CD4-positive, alpha-beta T cell treated with Interleukin-2 at 100 ng/mL for 4 hours (primary cell): ENCODE results near the gene HAL.

Experiments
- DNase-seq: peaks from one replicate; pipeline ENCODE4 v3.0.0-alpha.2; 2020; ENCODE audit warnings: low spot score

Gene HAL

GRCh38 chr12:96007729-96008128 is 11.6 kb upstream of the HAL start:
- no peak for DNase-seq

- no peak for DNase-seq
Observed at GRCh38 chr12:96006727-96007126, 10.6 kb upstream of the HAL start.

GRCh38 chr12:96000858-96001257 is 4.7 kb upstream of the HAL start:
- DNase-seq = no peak

GRCh38 chr12:95999484-95999883 is 3.3 kb upstream of the HAL start:
- no peak for DNase-seq

- DNase-seq = peak; percentile 69
Observed at GRCh38 chr12:95998611-95999286, 2.6 kb upstream of the HAL start.

GRCh38 chr12:95997911-95998510 is 1.9 kb upstream of the HAL start:
- DNase-seq = no peak

GRCh38 chr12:95997276-95997675 is 1.1 kb upstream of the HAL start:
- DNase-seq = no peak

- DNase-seq = no peak
Observed at GRCh38 chr12:95995238-95996031, 709 bp downstream of the HAL start.

- DNase-seq = no peak
Observed at GRCh38 chr12:95994476-95994875, 1.7 kb downstream of the HAL start.

GRCh38 chr12:95993907-95994306 is 2.2 kb downstream of the HAL start:
- no peak for DNase-seq

- DNase-seq = no peak
Observed at GRCh38 chr12:95990136-95990535, 6.0 kb downstream of the HAL start.

- DNase-seq = no peak
Observed at GRCh38 chr12:95989504-95990123, 6.5 kb downstream of the HAL start.

GRCh38 chr12:95988506-95989275 is 7.5 kb downstream of the HAL start:
- DNase-seq = no peak

- no peak for DNase-seq
Observed at GRCh38 chr12:95986635-95987570, 9.2 kb downstream of the HAL start.

- no peak for DNase-seq
Observed at GRCh38 chr12:95984682-95985081, 11.5 kb downstream of the HAL start.

GRCh38 chr12:95982602-95983001 is 13.5 kb downstream of the HAL start:
- no peak for DNase-seq

GRCh38 chr12:95980437-95980836 is 15.7 kb downstream of the HAL start:
- no peak for DNase-seq

GRCh38 chr12:95978774-95979173 is 17.4 kb downstream of the HAL start:
- no peak for DNase-seq

- DNase-seq = no peak
Observed at GRCh38 chr12:95978351-95978750, 17.8 kb downstream of the HAL start.

GRCh38 chr12:95977764-95978305 is 18.3 kb downstream of the HAL start:
- DNase-seq = no peak

- DNase-seq = no peak
Observed at GRCh38 chr12:95976416-95976832, 19.7 kb downstream of the HAL start.
